ENCODE data around the gene ARHGAP24. TPM values are rescaled to one million over a fixed set of nuclear protein-coding genes. Genes with fewer than 3 reads are reported as not detected.

The ARHGAP24 gene
- total and polyA plus RNA-seq, 4 donors = 1.8 to 15.2 (median 3.3) TPM

- 61% methylated on average over 3 of the region's 3 CpGs for WGBS
- no peak for TF ChIP-seq YY1 (IDR thresholded peaks at IDR 0.05)
- TF ChIP-seq HNF4A (conservative IDR thresholded peaks at IDR 0.05) = no peak
- H3K9ac ChIP-seq (ENCODE audit: low read depth in 1 of 2, low read length in 2 of 2) = no peak overlapping the region
- no peaks in the 10 kb centered on the region for H3K4me1 ChIP-seq (ENCODE audit: control insufficient read depth in 4 of 4, insufficient read depth in 4 of 4, low read length in 3 of 4)
- no peaks in the 10 kb centered on the region for H3K36me3 ChIP-seq (ENCODE audit: control insufficient read depth in 4 of 4, insufficient read depth in 3 of 4, low read depth in 1 of 4, low read length in 3 of 4)
- no peak for DNase-seq (ENCODE audit: low spot score)
- no peaks in the 10 kb centered on the region for H3K27me3 ChIP-seq (ENCODE audit: control insufficient read depth in 4 of 4, insufficient read depth in 4 of 4, low read length in 3 of 4)
- no peak overlapping the region for H3K4me3 ChIP-seq (ENCODE audit: low read depth in 1 of 3, low read length in 3 of 3)
- no peaks in the 10 kb centered on the region for H3K9me3 ChIP-seq (ENCODE audit: control insufficient read depth in 4 of 4, low read length in 3 of 4)
- no peak overlapping the region for H3K27ac ChIP-seq (ENCODE audit: low read depth in 1 of 2, low read length in 2 of 2)
These were observed 569.6 kb downstream of the ARHGAP24 start for GRCh38 chr4:86044593-86044985.

GRCh38 chr4:86048426-86048825 lies 573.5 kb downstream of the ARHGAP24 start:
- Histone ChIP-seq H3K4me1 (ENCODE audit: control insufficient read depth in 4 of 4, insufficient read depth in 4 of 4, low read length in 3 of 4) (no peaks in the 10 kb centered on the region), H3K4me3 (ENCODE audit: low read depth in 1 of 3, low read length in 3 of 3) (no peak overlapping the region), H3K9ac (ENCODE audit: low read depth in 1 of 2, low read length in 2 of 2) (no peak overlapping the region), H3K27ac (ENCODE audit: low read depth in 1 of 2, low read length in 2 of 2) (no peak overlapping the region), H3K36me3 (ENCODE audit: control insufficient read depth in 4 of 4, insufficient read depth in 3 of 4, low read depth in 1 of 4, low read length in 3 of 4) (no peaks in the 10 kb centered on the region), H3K27me3 (ENCODE audit: control insufficient read depth in 4 of 4, insufficient read depth in 4 of 4, low read length in 3 of 4) (no peaks in the 10 kb centered on the region), H3K9me3 (ENCODE audit: control insufficient read depth in 4 of 4, low read length in 3 of 4) (no peaks in the 10 kb centered on the region)
- 76% methylated on average over 1 of the region's 1 CpG for WGBS
- DNase-seq (ENCODE audit: low spot score) = no peak
- no peak for TF ChIP-seq ZBTB33 (IDR thresholded peaks at IDR 0.05)
- no peak for TF ChIP-seq ATF3 (IDR thresholded peaks at IDR 0.05)
- no peak for TF ChIP-seq FOXA1 (IDR thresholded peaks at IDR 0.05)
- no peak for TF ChIP-seq MAX (IDR thresholded peaks at IDR 0.05)
- no peak for TF ChIP-seq CTCF (IDR thresholded peaks at IDR 0.05; ENCODE audit: low read depth, low read length, missing input control)
- no peak for TF ChIP-seq RXRA (IDR thresholded peaks at IDR 0.05)
- TF ChIP-seq JUND (IDR thresholded peaks at IDR 0.05) = no peak
- TF ChIP-seq HNF4G (IDR thresholded peaks at IDR 0.05) = no peak
- TF ChIP-seq GABPA (IDR thresholded peaks at IDR 0.05 in 1 of 2, conservative IDR thresholded peaks at IDR 0.05 in 1 of 2) = no peak
- TF ChIP-seq SP1 (IDR thresholded peaks at IDR 0.05) = no peak
- TF ChIP-seq TAF1 (conservative IDR thresholded peaks at IDR 0.05) = no peak
- TF ChIP-seq HNF4A (conservative IDR thresholded peaks at IDR 0.05) = no peak
- TF ChIP-seq REST (IDR thresholded peaks at IDR 0.05) = no peak
- no peak for TF ChIP-seq NR2F2 (IDR thresholded peaks at IDR 0.05)
- no peak for TF ChIP-seq FOXA2 (IDR thresholded peaks at IDR 0.05)

Data from liver (tissue), 9 donors.